Neutrophil (primary cell): ENCODE measurements around the gene FUT2.
A peak's percentile ranks its signal among the peaks of the same experiment; 100 is the strongest.

Experiments
- H3K27ac ChIP-seq: fragments of 200-600 bp; sonication (generic); 2 replicates; pipeline ENCODE4 v1.5.1; 2016; ENCODE audit warnings: mild to moderate bottlenecking, moderate library complexity
- H3K27me3 ChIP-seq: fragments of 200-600 bp; sonication (generic); 2 replicates; pipeline ENCODE4 v1.6.0; 2016; ENCODE audit warnings: mild to moderate bottlenecking
- H3K36me3 ChIP-seq: fragments of 200-600 bp; sonication (generic); 2 replicates; pipeline ENCODE4 v1.5.1; 2017
- H3K4me1 ChIP-seq, 2 experiments: fragments of 200-600 bp in 1 of 2; sonication (generic) in 1 of 2; 1 replicate in 1 of 2; 2 replicates in 1 of 2; pipeline versions ENCODE4 v1.5.1 to v1.6.1; 2013 to 2016; ENCODE audit warnings: low read depth in 1 of 2, low read length in 1 of 2, mild to moderate bottlenecking in 1 of 2, moderate library complexity in 1 of 2; ENCODE audit not compliant: control insufficient read depth in 1 of 2, insufficient read depth in 1 of 2
- H3K4me3 ChIP-seq, 2 experiments: fragments of 200-600 bp in 1 of 2; sonication (generic) in 1 of 2; 1 replicate in 1 of 2; 2 replicates in 1 of 2; pipeline ENCODE4 v1.5.1; 2013 to 2016; ENCODE audit warnings: low read depth in 1 of 2, low read length in 1 of 2, mild to moderate bottlenecking in 1 of 2, moderate library complexity in 1 of 2
- H3K9me3 ChIP-seq: fragments of 200-600 bp; sonication (generic); 2 replicates; pipeline ENCODE4 v1.5.1; 2016
- TF ChIP-seq, protein P1 (sequence below): fragments of 200-600 bp; sonication (generic); IDR thresholded peaks from 2 replicates; pipeline ENCODE4 v1.5.1; 2016; ENCODE audit warnings: antibody characterized with exemption

The FUT2 gene

GRCh38 chr19:48672994-48673393, 22.8 kb upstream of the FUT2 start, which contains the start of gene NTN5:
Gene NTN5 (minus strand): TSS chr19:48673017. CDS start chr19:48670986, 2,031 bp downstream.
- H3K27me3 ChIP-seq = no peaks in the 10 kb centered on the region
- no peak within 1 kb of the TSS for H3K27ac ChIP-seq
- TF ChIP-seq, protein P1, sequence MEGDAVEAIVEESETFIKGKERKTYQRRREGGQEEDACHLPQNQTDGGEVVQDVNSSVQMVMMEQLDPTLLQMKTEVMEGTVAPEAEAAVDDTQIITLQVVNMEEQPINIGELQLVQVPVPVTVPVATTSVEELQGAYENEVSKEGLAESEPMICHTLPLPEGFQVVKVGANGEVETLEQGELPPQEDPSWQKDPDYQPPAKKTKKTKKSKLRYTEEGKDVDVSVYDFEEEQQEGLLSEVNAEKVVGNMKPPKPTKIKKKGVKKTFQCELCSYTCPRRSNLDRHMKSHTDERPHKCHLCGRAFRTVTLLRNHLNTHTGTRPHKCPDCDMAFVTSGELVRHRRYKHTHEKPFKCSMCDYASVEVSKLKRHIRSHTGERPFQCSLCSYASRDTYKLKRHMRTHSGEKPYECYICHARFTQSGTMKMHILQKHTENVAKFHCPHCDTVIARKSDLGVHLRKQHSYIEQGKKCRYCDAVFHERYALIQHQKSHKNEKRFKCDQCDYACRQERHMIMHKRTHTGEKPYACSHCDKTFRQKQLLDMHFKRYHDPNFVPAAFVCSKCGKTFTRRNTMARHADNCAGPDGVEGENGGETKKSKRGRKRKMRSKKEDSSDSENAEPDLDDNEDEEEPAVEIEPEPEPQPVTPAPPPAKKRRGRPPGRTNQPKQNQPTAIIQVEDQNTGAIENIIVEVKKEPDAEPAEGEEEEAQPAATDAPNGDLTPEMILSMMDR = no peak
- H3K36me3 ChIP-seq = no peaks in the 10 kb centered on the region
- no peaks in the 10 kb centered on the region for H3K4me1 ChIP-seq
- H3K9me3 ChIP-seq = no peaks in the 10 kb centered on the region
- no peak within 1 kb of the TSS for H3K4me3 ChIP-seq

GRCh38 chr19:48673436-48674100, 22.2 kb upstream of the FUT2 start:
- Histone ChIP-seq H3K4me3 (no peak overlapping the region), H3K4me1 (no peaks in the 10 kb centered on the region), H3K27me3 (no peaks in the 10 kb centered on the region), H3K9me3 (no peaks in the 10 kb centered on the region), H3K27ac (no peak overlapping the region), H3K36me3 (no peaks in the 10 kb centered on the region)
- TF ChIP-seq, protein P1 = no peak

GRCh38 chr19:48674216-48674809, 21.5 kb upstream of the FUT2 start:
- H3K4me3 ChIP-seq = no peak overlapping the region
- no peak overlapping the region for H3K27ac ChIP-seq
- no peaks in the 10 kb centered on the region for H3K9me3 ChIP-seq
- H3K4me1 ChIP-seq = no peaks in the 10 kb centered on the region
- TF ChIP-seq, protein P1 = no peak
- H3K36me3 ChIP-seq = no peaks in the 10 kb centered on the region
- no peaks in the 10 kb centered on the region for H3K27me3 ChIP-seq

DNA sequence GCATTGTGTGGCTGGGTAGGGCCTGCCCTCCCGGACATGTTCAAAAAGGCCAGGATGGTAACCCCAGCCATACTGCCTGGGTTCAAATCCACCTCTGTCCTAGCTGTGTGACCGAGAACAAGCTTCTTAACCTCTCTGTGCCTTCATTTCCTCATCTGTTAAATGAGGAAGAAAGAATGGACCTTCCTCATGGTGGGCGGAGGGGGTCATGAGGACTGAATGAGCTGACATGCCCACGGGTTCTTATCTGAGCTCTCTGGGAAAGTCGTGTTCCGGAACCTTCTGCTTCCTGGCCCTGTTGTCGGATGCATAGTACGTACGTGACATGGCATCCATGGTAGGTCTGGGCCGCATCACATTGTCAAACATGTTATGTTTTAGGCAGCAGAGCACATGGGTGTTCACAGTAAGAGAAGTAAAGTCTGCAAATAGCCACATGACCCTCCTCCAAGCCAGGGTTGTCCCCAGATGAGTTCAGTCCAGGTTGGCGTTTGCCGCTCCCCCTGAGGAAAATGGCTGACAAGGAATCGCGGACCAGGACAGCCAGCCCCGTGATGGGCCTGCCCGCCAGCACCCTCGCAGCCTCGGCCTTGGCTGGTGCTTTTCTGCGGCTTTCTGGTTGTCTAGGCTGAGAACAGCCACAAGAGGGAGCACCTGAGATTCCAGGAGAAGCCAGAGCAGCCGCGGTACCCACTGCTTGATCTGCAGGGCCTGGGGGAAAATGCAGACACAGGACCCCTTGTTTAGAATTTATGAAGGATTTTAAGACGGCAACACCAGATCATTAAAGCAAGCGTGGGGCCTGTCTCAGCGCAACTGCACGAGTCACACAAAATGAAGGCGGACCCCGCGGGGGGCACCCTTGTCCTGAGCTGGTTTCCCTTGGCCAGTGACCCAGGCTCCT, 20.6 kb upstream of the FUT2 start:
- no peaks in the 10 kb centered on the region for H3K4me1 ChIP-seq
- no peak overlapping the region for H3K4me3 ChIP-seq
- TF ChIP-seq, protein P1 = peak; percentile 56

DNA sequence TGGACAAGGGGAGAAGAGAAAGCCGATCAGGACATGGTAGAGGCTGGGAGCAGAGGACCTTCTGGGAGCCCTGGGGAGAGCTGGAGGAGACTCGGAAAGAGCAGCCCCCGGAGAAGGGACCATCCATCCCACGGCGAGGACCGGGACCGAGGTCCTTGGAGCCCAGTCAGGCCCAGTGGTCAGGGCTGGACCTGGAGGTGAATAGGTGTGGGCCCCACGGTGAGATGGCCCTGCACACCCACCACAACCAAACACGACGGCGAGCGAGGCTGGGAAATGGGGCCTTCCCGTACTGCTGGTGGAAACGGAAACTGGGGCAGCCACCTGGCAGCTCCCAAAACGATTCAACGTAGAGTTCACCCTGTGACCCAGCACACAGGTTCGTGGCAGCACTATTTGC, 19.3 kb upstream of the FUT2 start:
- no peak overlapping the region for H3K4me3 ChIP-seq
- no peaks in the 10 kb centered on the region for H3K4me1 ChIP-seq
- H3K36me3 ChIP-seq = no peaks in the 10 kb centered on the region
- no peaks in the 10 kb centered on the region for H3K27me3 ChIP-seq
- H3K27ac ChIP-seq = no peak overlapping the region
- TF ChIP-seq, protein P1 = no peak
- no peaks in the 10 kb centered on the region for H3K9me3 ChIP-seq

More for the DNA sequence above, 20.6 kb upstream of the FUT2 start:
- Histone ChIP-seq H3K36me3 (no peaks in the 10 kb centered on the region), H3K27me3 (no peaks in the 10 kb centered on the region), H3K27ac (no peak overlapping the region), H3K9me3 (no peaks in the 10 kb centered on the region)
